HG02588 (cell line): Measurements from ENCODE around the gene BBS7.
A peak's percentile ranks its signal among the peaks of the same experiment; 100 is the strongest.

Experiments
- ATAC-seq: cut with Tn5 transposase; IDR thresholded peaks from one replicate; pipeline ENCODE4 v1.9.1; 2021; ENCODE audit warnings: mild to moderate bottlenecking, moderate library complexity; ENCODE audit not compliant: unreplicated experiment

BBS7 gene

GRCh38 chr4:121829511-121829910 lies 40.8 kb downstream of the BBS7 start:
- ATAC-seq: no peak

GRCh38 chr4:121827853-121828252 lies 42.4 kb downstream of the BBS7 start:
- no peak for ATAC-seq

- no peak for ATAC-seq
These were observed 45.3 kb downstream of the BBS7 start for GRCh38 chr4:121824950-121825349.

GRCh38 chr4:121824171-121824527 lies 46.1 kb downstream of the BBS7 start:
- ATAC-seq: no peak

GRCh38 chr4:121823505-121824170 lies 46.6 kb downstream of the BBS7 start, which contains the start of gene CCNA2:
Gene CCNA2, minus strand, starts transcription at chr4:121823883. Its CDS starts 255 bp downstream, at chr4:121823628.
- ATAC-seq: peak; percentile 94

- ATAC-seq: peak; percentile 31
These were observed 47.3 kb downstream of the BBS7 start for GRCh38 chr4:121822796-121823504.

- no peak for ATAC-seq
These were observed 48.2 kb downstream of the BBS7 start for GRCh38 chr4:121822047-121822446.

- no peak for ATAC-seq
These were observed 50.9 kb downstream of the BBS7 start for GRCh38 chr4:121819216-121819965.

- ATAC-seq: no peak
These were observed 52.1 kb downstream of the BBS7 start for GRCh38 chr4:121818215-121818614.

GRCh38 chr4:121817701-121818100 lies 52.6 kb downstream of the BBS7 start:
- no peak for ATAC-seq

GRCh38 chr4:121817006-121817405 lies 53.3 kb downstream of the BBS7 start:
- no peak for ATAC-seq

GRCh38 chr4:121814756-121815155 lies 55.5 kb downstream of the BBS7 start:
- no peak for ATAC-seq

- ATAC-seq: no peak
These were observed 59.2 kb downstream of the BBS7 start for GRCh38 chr4:121811122-121811521.

GRCh38 chr4:121806411-121806810 lies 63.9 kb downstream of the BBS7 start:
- ATAC-seq: no peak

- ATAC-seq: no peak
These were observed 68.6 kb downstream of the BBS7 start for GRCh38 chr4:121801715-121802075.

- peak; percentile 79 for ATAC-seq
These were observed 69.1 kb downstream of the BBS7 start, which contains the start of gene EXOSC9 for GRCh38 chr4:121800961-121801714. Gene EXOSC9, plus strand, starts transcription at chr4:121801323. Its CDS starts 102 bp downstream, at chr4:121801425.

- ATAC-seq: peak; percentile 19
These were observed 69.7 kb downstream of the BBS7 start for GRCh38 chr4:121800638-121800960.

- no peak for ATAC-seq
These were observed 70.3 kb downstream of the BBS7 start for GRCh38 chr4:121799867-121800501.

GRCh38 chr4:121799208-121799823 lies 71.0 kb downstream of the BBS7 start:
- ATAC-seq: no peak

- ATAC-seq: no peak
These were observed 74.0 kb downstream of the BBS7 start for GRCh38 chr4:121796283-121796682.
